Trophoblast cell (in vitro differentiated cells and primary cell): Measurements from ENCODE around the gene C12orf42. TPM values are rescaled to one million over a fixed set of nuclear protein-coding genes. Genes with fewer than 3 reads are reported as not detected.

Source experiments
- DNase-seq, 2 donors: peaks; one replicate each; pipeline ENCODE4 v3.0.0-alpha.2; 2016
- H2AFZ ChIP-seq: 2 replicates; pipeline ENCODE4 v1.6.1; 2013; ENCODE audit warnings: low read length, moderate library complexity, mild to moderate bottlenecking; ENCODE audit not compliant: insufficient read depth, poor library complexity
- H2AK5ac ChIP-seq: 2 replicates; pipeline ENCODE4 v1.6.1; 2013; ENCODE audit warnings: mild to moderate bottlenecking, low read length
- H2BK120ac ChIP-seq: 2 replicates; pipeline ENCODE4 v1.6.1; 2013; ENCODE audit warnings: low read length, mild to moderate bottlenecking, moderate library complexity; ENCODE audit not compliant: insufficient read depth, poor library complexity
- H2BK12ac ChIP-seq: 2 replicates; pipeline ENCODE4 v1.6.1; 2013; ENCODE audit warnings: mild to moderate bottlenecking, low read length, moderate library complexity
- H2BK5ac ChIP-seq: 2 replicates; pipeline ENCODE4 v1.6.1; 2013; ENCODE audit warnings: low read length, low read depth, moderate library complexity, mild to moderate bottlenecking; ENCODE audit not compliant: poor library complexity
- H3K14ac ChIP-seq: 2 replicates; pipeline ENCODE4 v1.6.1; 2013; ENCODE audit warnings: mild to moderate bottlenecking, low read length
- H3K18ac ChIP-seq: 2 replicates; pipeline ENCODE4 v1.6.1; 2013; ENCODE audit warnings: mild to moderate bottlenecking, low read length
- H3K23ac ChIP-seq: 2 replicates; pipeline ENCODE4 v1.6.1; 2013; ENCODE audit warnings: low read length
- H3K27ac ChIP-seq: 2 replicates; pipeline ENCODE4 v1.5.1; 2013; ENCODE audit warnings: low read depth, mild to moderate bottlenecking, inconsistent platforms, low read length, moderate library complexity
- H3K27me3 ChIP-seq: 2 replicates; pipeline ENCODE4 v1.6.1; 2013; ENCODE audit warnings: inconsistent platforms, mild to moderate bottlenecking, low read length, moderate library complexity; ENCODE audit not compliant: insufficient read depth
- H3K36me3 ChIP-seq, 2 experiments: 1 replicate in 1 of 2; 2 replicates in 1 of 2; pipeline ENCODE4 v1.6.1; 2013; ENCODE audit warnings: low read length in 2 of 2, mild to moderate bottlenecking in 2 of 2, moderate library complexity in 1 of 2; ENCODE audit not compliant: insufficient read depth in 2 of 2, control insufficient read depth in 1 of 2
- H3K4ac ChIP-seq: 2 replicates; pipeline ENCODE4 v1.6.1; 2013; ENCODE audit warnings: low read depth, mild to moderate bottlenecking, low read length, moderate library complexity
- H3K4me1 ChIP-seq, 2 experiments: 1 replicate in 1 of 2; 2 replicates in 1 of 2; pipeline ENCODE4 v1.6.1; 2013; ENCODE audit warnings: low read length in 2 of 2, mild to moderate bottlenecking in 2 of 2, moderate library complexity in 1 of 2; ENCODE audit not compliant: insufficient read depth in 2 of 2, control insufficient read depth in 1 of 2
- H3K4me2 ChIP-seq: 2 replicates; pipeline ENCODE4 v1.6.1; 2013; ENCODE audit warnings: inconsistent platforms, mild to moderate bottlenecking, low read length, moderate library complexity
- H3K4me3 ChIP-seq: 2 replicates; pipeline ENCODE4 v1.5.1; 2013; ENCODE audit warnings: mild to moderate bottlenecking, low read depth, low read length, inconsistent platforms
- H3K79me1 ChIP-seq: one replicate; pipeline ENCODE4 v1.6.1; 2013; ENCODE audit warnings: low read length
- H3K79me2 ChIP-seq: 2 replicates; pipeline ENCODE4 v1.6.1; 2013; ENCODE audit warnings: low read length, mild to moderate bottlenecking; ENCODE audit not compliant: control insufficient read depth, insufficient read depth, poor library complexity
- H3K9ac ChIP-seq: 2 replicates; pipeline ENCODE4 v1.6.1; 2013; ENCODE audit warnings: mild to moderate bottlenecking, low read length
- H3K9me3 ChIP-seq: 2 replicates; pipeline ENCODE4 v1.6.1; 2013; ENCODE audit warnings: low read depth, mild to moderate bottlenecking, control low read depth, inconsistent platforms, low read length; ENCODE audit not compliant: insufficient read depth
- H4K12ac ChIP-seq: 2 replicates; pipeline ENCODE4 v1.6.1; 2013; ENCODE audit warnings: low read depth, mild to moderate bottlenecking, low read length, moderate library complexity
- H4K8ac ChIP-seq: 2 replicates; pipeline ENCODE4 v1.6.1; 2013; ENCODE audit warnings: low read depth, mild to moderate bottlenecking, low read length, moderate library complexity
- H4K91ac ChIP-seq: one replicate; pipeline ENCODE4 v1.6.1; 2013; ENCODE audit warnings: low read depth, mild to moderate bottlenecking, low read length, moderate library complexity
- WGBS: extraction: QIAGEN DNeasy Blood & Tissue Kit; methylation state at CpG from one replicate; pipeline ENCODE4 v1.1.7; 2013; ENCODE audit warnings: missing lambda C conversion rate; ENCODE audit not compliant: insufficient read length, insufficient coverage; ENCODE audit errors: extremely low coverage; 5-methylcytosine and 5-hydroxymethylcytosine counted together
- polyA plus RNA-seq: library from polyadenylated mRNA; stranded (reverse); fragments of 200-250 nt; gene quantifications from 2 replicates; pipeline ENCODE4 v1.2.3, GENCODE V29; 2013

Gene C12orf42
- 0.05 and 0.07 TPM in 2 replicates for polyA plus RNA-seq

DNA sequence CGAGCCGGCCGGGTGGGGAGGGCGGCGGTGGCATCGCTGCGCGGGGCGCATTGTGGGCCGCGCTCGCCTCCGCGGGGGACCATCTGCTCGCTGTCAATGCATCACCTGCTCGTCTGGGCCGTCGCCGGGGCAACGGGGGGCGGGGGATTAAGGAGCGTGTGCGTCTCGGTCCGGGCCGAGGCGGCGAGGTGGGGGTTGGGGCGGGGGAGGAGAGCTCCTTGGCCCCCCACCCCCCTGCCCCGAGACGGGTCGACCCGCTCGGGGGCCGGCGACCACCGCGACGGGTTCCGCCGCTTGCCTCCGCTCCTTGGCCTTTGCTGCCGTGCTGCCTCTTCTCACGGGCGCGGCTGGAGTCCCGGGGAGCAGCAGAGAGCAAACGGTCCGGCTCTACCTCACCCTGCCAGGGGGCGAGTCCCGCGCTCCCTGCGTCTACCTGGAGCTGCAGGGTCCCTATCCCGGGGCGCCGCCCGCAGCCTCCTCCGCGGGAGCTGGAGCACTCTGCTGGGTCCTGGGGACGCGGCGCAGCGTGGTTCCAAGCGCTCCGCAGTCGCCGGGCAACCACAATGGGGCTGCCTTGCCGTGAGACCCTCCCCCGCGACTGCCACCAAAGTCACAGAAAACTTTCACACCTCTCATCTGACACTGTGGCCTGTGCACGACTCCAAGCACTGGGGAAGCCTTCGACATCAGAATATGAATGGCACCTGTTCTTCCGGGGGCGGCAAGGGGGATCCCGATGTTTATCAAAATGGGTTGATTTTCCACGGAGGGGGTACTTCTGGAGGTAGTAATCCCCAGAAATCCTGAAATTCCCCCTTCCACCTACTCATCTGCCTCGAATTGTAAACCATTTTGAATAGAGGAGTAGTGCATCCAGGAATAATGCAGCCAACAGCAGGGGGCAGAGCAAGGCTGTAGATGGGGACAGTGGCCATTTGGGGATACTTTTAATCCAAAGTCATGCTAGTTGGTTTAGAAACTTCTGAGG lies at the start of gene C12orf42:
C12orf42 (minus strand) TSS at position 500 of the 988 bp plus-strand sequence. CDS start 17,542 bp downstream, outside the sequence.
- H3K14ac ChIP-seq, result no peak within 1 kb of the TSS
- H4K12ac ChIP-seq, result no peak within 1 kb of the TSS
- no peak within 1 kb of the TSS for H4K8ac ChIP-seq
- H3K4me2 ChIP-seq, result peak within 1 kb of the TSS; percentile 63
- no peak within 1 kb of the TSS for H2BK5ac ChIP-seq
- no peak within 1 kb of the TSS for H2AK5ac ChIP-seq
- H3K36me3 ChIP-seq, result no peaks in the 10 kb centered on the region
- peaks cover 11% of the 10 kb centered on the region for H3K27me3 ChIP-seq
- WGBS, result no CpG with 5 or more reads among the region's 77 CpGs
- peaks cover 0 to 4% of the 10 kb centered on the region in 2 experiments for H3K4me1 ChIP-seq
- no peak within 1 kb of the TSS for H2BK120ac ChIP-seq
- peaks cover 2% of the 10 kb centered on the region for H3K9me3 ChIP-seq
- H3K9ac ChIP-seq, result no peak within 1 kb of the TSS
- H3K79me1 ChIP-seq, result no peaks in the 10 kb centered on the region
- peak within 1 kb of the TSS; percentile 54 for H3K4me3 ChIP-seq
- no peak within 1 kb of the TSS for H4K91ac ChIP-seq
- no peaks in the 10 kb centered on the region for H3K79me2 ChIP-seq
- no peak within 1 kb of the TSS for H3K4ac ChIP-seq
- no peak for DNase-seq
- H2BK12ac ChIP-seq, result no peak within 1 kb of the TSS
- H3K23ac ChIP-seq, result no peak within 1 kb of the TSS
- H3K27ac ChIP-seq, result no peak within 1 kb of the TSS
- H2AFZ ChIP-seq, result peak within 1 kb of the TSS; percentile 21
- H3K18ac ChIP-seq, result no peak within 1 kb of the TSS

GRCh38 chr12:103542078-103542477 lies 46.3 kb upstream of the C12orf42 start:
- H3K18ac ChIP-seq, result no peak overlapping the region
- H3K4me2 ChIP-seq, result no peak overlapping the region
- peak; percentile 5 to 77 for DNase-seq
- no peak overlapping the region for H3K27ac ChIP-seq
- H3K4me3 ChIP-seq, result no peak overlapping the region
- no peaks in the 10 kb centered on the region for H3K4me1 ChIP-seq
- H3K36me3 ChIP-seq, result no peaks in the 10 kb centered on the region
- no peak overlapping the region for H4K8ac ChIP-seq
- H2BK120ac ChIP-seq, result no peak overlapping the region
- H4K12ac ChIP-seq, result no peak overlapping the region
- H3K9ac ChIP-seq, result no peak overlapping the region
- no peak overlapping the region for H3K14ac ChIP-seq
- H3K79me1 ChIP-seq, result no peaks in the 10 kb centered on the region
- no peak overlapping the region for H2AK5ac ChIP-seq
- no peaks in the 10 kb centered on the region for H3K9me3 ChIP-seq
- no peaks in the 10 kb centered on the region for H3K79me2 ChIP-seq
- H2AFZ ChIP-seq, result no peak overlapping the region
- no peaks in the 10 kb centered on the region for H3K27me3 ChIP-seq
- H3K23ac ChIP-seq, result no peak overlapping the region
- no peak overlapping the region for H3K4ac ChIP-seq
- H4K91ac ChIP-seq, result no peak overlapping the region
- H2BK12ac ChIP-seq, result no peak overlapping the region
- no peak overlapping the region for H2BK5ac ChIP-seq
- WGBS, result no CpG with 5 or more reads among the region's 3 CpGs

DNA sequence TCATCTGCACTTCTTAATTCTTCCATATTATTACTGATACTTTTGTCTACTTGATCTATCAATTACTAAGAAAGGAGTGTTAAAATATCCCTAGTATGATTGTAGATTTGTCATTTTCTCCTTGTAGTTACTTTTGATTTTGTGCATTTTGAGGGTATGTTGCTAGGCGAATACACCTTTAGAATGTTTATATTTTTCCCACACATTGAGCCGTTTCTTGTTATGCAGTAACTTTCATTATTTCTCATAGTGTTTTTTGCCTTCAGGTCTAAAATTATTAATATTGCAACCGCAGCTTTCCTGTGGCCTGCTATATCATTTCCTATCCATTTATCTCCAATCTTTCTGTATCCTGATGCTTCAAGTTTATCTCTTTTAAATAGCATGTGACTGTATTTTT lies 44.6 kb upstream of the C12orf42 start:
- Histone ChIP-seq H3K79me1 (no peaks in the 10 kb centered on the region), H3K4me2 (no peak overlapping the region), H3K9ac (no peak overlapping the region), H2AK5ac (no peak overlapping the region), H4K12ac (no peak overlapping the region), H3K4ac (no peak overlapping the region), H3K18ac (no peak overlapping the region), H3K79me2 (no peaks in the 10 kb centered on the region), H2BK120ac (no peak overlapping the region), H4K91ac (no peak overlapping the region), H3K9me3 (no peaks in the 10 kb centered on the region), H3K27ac (no peak overlapping the region), H3K14ac (no peak overlapping the region), H2BK5ac (no peak overlapping the region), H3K4me1 (no peaks in the 10 kb centered on the region), H3K36me3 (no peaks in the 10 kb centered on the region), H3K27me3 (no peaks in the 10 kb centered on the region), H4K8ac (no peak overlapping the region), H2BK12ac (no peak overlapping the region), H3K4me3 (no peak overlapping the region), H2AFZ (no peak overlapping the region), H3K23ac (no peak overlapping the region)
- WGBS, result no CpG with 5 or more reads among the region's 3 CpGs
- no peak for DNase-seq

- no peak overlapping the region for H2BK12ac ChIP-seq
- H2BK5ac ChIP-seq, result no peak overlapping the region
- no peak for DNase-seq
- no CpG with 5 or more reads among the region's 1 CpG for WGBS
- no peak overlapping the region for H3K4me3 ChIP-seq
- no peak overlapping the region for H3K9ac ChIP-seq
- no peak overlapping the region for H2AK5ac ChIP-seq
- H3K14ac ChIP-seq, result no peak overlapping the region
- no peaks in the 10 kb centered on the region for H3K4me1 ChIP-seq
- no peak overlapping the region for H3K4me2 ChIP-seq
- H4K91ac ChIP-seq, result no peak overlapping the region
- H3K27ac ChIP-seq, result no peak overlapping the region
- H3K79me1 ChIP-seq, result no peaks in the 10 kb centered on the region
- no peak overlapping the region for H2BK120ac ChIP-seq
- no peak overlapping the region for H4K8ac ChIP-seq
- no peaks in the 10 kb centered on the region for H3K36me3 ChIP-seq
- H3K4ac ChIP-seq, result no peak overlapping the region
- no peaks in the 10 kb centered on the region for H3K9me3 ChIP-seq
- H4K12ac ChIP-seq, result no peak overlapping the region
- H3K23ac ChIP-seq, result no peak overlapping the region
- H3K18ac ChIP-seq, result no peak overlapping the region
- no peaks in the 10 kb centered on the region for H3K27me3 ChIP-seq
- H2AFZ ChIP-seq, result no peak overlapping the region
- H3K79me2 ChIP-seq, result no peaks in the 10 kb centered on the region
These were observed 42.6 kb upstream of the C12orf42 start for GRCh38 chr12:103538397-103538796.
